A673 (cell line): ENCODE measurements around the gene INPP5A. TPM values are rescaled to one million over a fixed set of nuclear protein-coding genes. Genes with fewer than 3 reads are reported as not detected.

Experiments used
- BruUV-seq: library from RNA; stranded (reverse); fragments of 400-500 nt; replicated peaks from 2 replicates; lab custom pipeline; 2021; lab: Mats Ljungman, UMichigan
- CTCF ChIA-PET: fragments of 300-600 bp; sonication (Branson Sonifier 250); formaldehyde crosslinking; loops from one replicate; lab custom pipeline; 2022; ENCODE audit warnings: antibody characterized with exemption; lab: Charles Lee
- POLR2A ChIA-PET: fragments of 300-600 bp; sonication (Branson Sonifier 250); formaldehyde crosslinking; loops from one replicate; lab custom pipeline; 2022; ENCODE audit warnings: antibody characterized with exemption; ENCODE audit not compliant: low non-redundant PET; lab: Charles Lee
- DNase-seq: peaks from one replicate; pipeline ENCODE4 v3.0.0-alpha.2; 2015; ENCODE audit warnings: low spot score
- H3K27ac ChIP-seq: fragments of 200-600 bp; sonication (generic); 2 replicates; pipeline ENCODE4 v1.5.1; 2016; ENCODE audit warnings: mixed run types, low read depth, mild to moderate bottlenecking, mixed read lengths, antibody characterized with exemption, low read length; ENCODE audit not compliant: poor library complexity, severe bottlenecking
- H3K27me3 ChIP-seq: fragments of 200-600 bp; sonication (generic); replicated peaks from 2 replicates; pipeline ENCODE4 v1.6.1; 2017; ENCODE audit warnings: mixed run types, low read depth, mild to moderate bottlenecking, mixed read lengths, antibody characterized with exemption, low read length; ENCODE audit not compliant: insufficient read depth, poor library complexity
- H3K36me3 ChIP-seq: fragments of 200-600 bp; sonication (generic); 2 replicates; pipeline ENCODE4 v1.6.1; 2016; ENCODE audit warnings: mixed run types, mild to moderate bottlenecking, mixed read lengths, antibody characterized with exemption, low read length; ENCODE audit not compliant: insufficient read depth, poor library complexity, severe bottlenecking
- H3K4me1 ChIP-seq: fragments of 200-600 bp; sonication (generic); 2 replicates; pipeline ENCODE4 v1.6.1; 2017; ENCODE audit warnings: mixed run types, mild to moderate bottlenecking, mixed read lengths, antibody characterized with exemption, low read length; ENCODE audit not compliant: insufficient read depth, poor library complexity, severe bottlenecking
- H3K4me3 ChIP-seq: fragments of 200-600 bp; sonication (generic); 2 replicates; pipeline ENCODE4 v1.5.1; 2016; ENCODE audit warnings: low read depth, mixed run types, mild to moderate bottlenecking, mixed read lengths, low read length; ENCODE audit not compliant: poor library complexity, severe bottlenecking
- H3K9me3 ChIP-seq: fragments of 200-600 bp; sonication (generic); 2 replicates; pipeline ENCODE4 v1.6.1; 2016; ENCODE audit warnings: mixed run types, low read depth, mild to moderate bottlenecking, mixed read lengths, antibody characterized with exemption, low read length; ENCODE audit not compliant: poor library complexity, severe bottlenecking
- CTCF ChIP-seq: fragments of 300-800, 200-600 bp; sonication (generic); conservative IDR thresholded peaks from 2 replicates; pipeline ENCODE4 v1.5.1; 2017; ENCODE audit warnings: low read depth, mild to moderate bottlenecking, antibody characterized with exemption, low read length, moderate library complexity, mixed read lengths
- EZH2 ChIP-seq: fragments of 200-600 bp; sonication (generic); IDR thresholded peaks from 2 replicates; pipeline ENCODE4 v1.6.1; 2017; ENCODE audit warnings: borderline replicate concordance, low read depth, mild to moderate bottlenecking, mixed read lengths, antibody characterized with exemption, low read length; ENCODE audit not compliant: poor library complexity, severe bottlenecking
- intact Hi-C: fragments of 100-400 bp; cut with micrococcal nuclease; formaldehyde crosslinking; loops from one replicate; pipeline ENCODE4 v1.10.0; 2022; ENCODE audit not compliant: unreplicated experiment
- total RNA-seq: library from RNA; stranded (reverse); gene quantifications from 2 replicates; pipeline ENCODE4 v1.2.3, GENCODE V29; 2021

Gene INPP5A
- total RNA-seq, 1 experiment from 2014 or later, result 21.8 TPM

- Histone ChIP-seq H3K27ac (no peak overlapping the region), H3K27me3 (no peaks in the 10 kb centered on the region), H3K9me3 (no peaks in the 10 kb centered on the region), H3K4me3 (no peak overlapping the region), H3K4me1 (no peaks in the 10 kb centered on the region), H3K36me3 (no peaks in the 10 kb centered on the region)
- no peak for DNase-seq
- ChIA-PET POLR2A (no interaction called here), CTCF (no interaction called here)
- intact Hi-C loops, result no loop called here
- no peak for TF ChIP-seq EZH2
- no peak for TF ChIP-seq CTCF
- BruUV-seq, result no TSS peak
Measured at GRCh38 chr10:132712743-132713142, 175.2 kb downstream of the INPP5A start.

GRCh38 chr10:132713421-132714095, 176.0 kb downstream of the INPP5A start:
- BruUV-seq, result no TSS peak
- H3K27ac ChIP-seq, result no peak overlapping the region
- no peaks in the 10 kb centered on the region for H3K27me3 ChIP-seq
- DNase-seq, result no peak
- ChIA-PET POLR2A (no interaction called here), CTCF (no interaction called here)
- no peaks in the 10 kb centered on the region for H3K9me3 ChIP-seq
- no peak overlapping the region for H3K4me3 ChIP-seq
- intact Hi-C loops, result no loop called here
- no peaks in the 10 kb centered on the region for H3K4me1 ChIP-seq
- H3K36me3 ChIP-seq, result no peaks in the 10 kb centered on the region
- TF ChIP-seq EZH2, result no peak

GRCh38 chr10:132714096-132714985, 176.8 kb downstream of the INPP5A start:
- intact Hi-C loops, result no loop called here
- no peaks in the 10 kb centered on the region for H3K4me1 ChIP-seq
- no TSS peak for BruUV-seq
- no peaks in the 10 kb centered on the region for H3K27me3 ChIP-seq
- no peaks in the 10 kb centered on the region for H3K36me3 ChIP-seq
- TF ChIP-seq EZH2, result no peak
- ChIA-PET POLR2A (no interaction called here), CTCF (no interaction called here)
- no peak overlapping the region for H3K27ac ChIP-seq
- H3K4me3 ChIP-seq, result no peak overlapping the region
- no peak for DNase-seq
- no peaks in the 10 kb centered on the region for H3K9me3 ChIP-seq
